Activated T-cell treated with anti-CD3 and anti-CD28 coated beads for 24 hours (primary cell): ENCODE results near the gene BLTP2.
A peak's percentile ranks its signal among the peaks of the same experiment; 100 is the strongest.

ENCODE experiments used
- DNase-seq: peaks from one replicate; pipeline ENCODE4 v3.0.0-alpha.2; 2020; ENCODE audit warnings: low read depth

The BLTP2 gene

GRCh38 chr17:28598799-28599310 lies 46.1 kb downstream of the BLTP2 start, which contains the start of gene SPAG5:
TSS of gene SPAG5 (minus strand) at chr17:28599025. CDS start at chr17:28598946, 79 bp downstream.
- DNase-seq: peak; percentile 90

GRCh38 chr17:28598389-28598788 lies 46.6 kb downstream of the BLTP2 start:
- DNase-seq: no peak

DNA sequence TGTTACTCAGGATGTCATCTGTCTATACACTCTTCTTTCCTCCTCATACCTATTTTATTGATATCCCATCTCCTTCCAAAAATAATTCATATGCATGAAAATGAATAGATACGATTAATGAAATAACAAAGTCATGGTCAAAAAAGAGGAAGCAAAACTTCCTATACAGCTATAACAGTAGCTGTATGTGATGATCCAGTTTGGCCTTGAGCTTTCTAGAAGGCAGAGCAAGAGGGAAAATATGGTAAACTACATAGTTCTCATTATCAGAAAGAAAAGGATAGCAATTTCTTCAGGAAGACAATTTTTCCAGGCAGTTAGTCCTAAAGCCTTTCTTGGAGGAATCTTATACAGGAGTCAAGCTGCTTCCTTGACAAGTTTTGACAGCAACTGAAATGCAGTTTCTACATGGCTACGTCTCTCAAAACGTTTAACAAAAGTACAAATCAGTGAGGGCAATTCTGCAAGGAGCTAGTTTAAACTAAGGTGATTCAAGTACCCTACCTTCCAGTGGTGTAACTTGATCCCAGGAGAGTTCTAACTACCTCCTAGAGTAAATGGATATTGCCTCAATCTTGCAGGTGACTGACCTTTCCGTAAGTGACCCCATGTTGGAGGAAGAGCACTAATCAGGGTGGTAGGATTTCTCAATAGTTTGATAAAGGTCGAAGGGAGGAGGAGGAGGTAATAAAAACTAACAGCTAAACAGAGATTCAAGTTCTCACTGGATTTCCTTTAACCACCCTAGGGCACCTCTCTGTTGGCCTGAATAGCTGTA lies 47.2 kb downstream of the BLTP2 start:
- no peak for DNase-seq
